Measurements from ENCODE around the gene UBE2E2. TPM values are rescaled to one million over a fixed set of nuclear protein-coding genes. Genes with fewer than 3 reads are reported as not detected.

UBE2E2 gene
- total RNA-seq, 1 experiment from 2014 or later = 38.6 TPM

DNA sequence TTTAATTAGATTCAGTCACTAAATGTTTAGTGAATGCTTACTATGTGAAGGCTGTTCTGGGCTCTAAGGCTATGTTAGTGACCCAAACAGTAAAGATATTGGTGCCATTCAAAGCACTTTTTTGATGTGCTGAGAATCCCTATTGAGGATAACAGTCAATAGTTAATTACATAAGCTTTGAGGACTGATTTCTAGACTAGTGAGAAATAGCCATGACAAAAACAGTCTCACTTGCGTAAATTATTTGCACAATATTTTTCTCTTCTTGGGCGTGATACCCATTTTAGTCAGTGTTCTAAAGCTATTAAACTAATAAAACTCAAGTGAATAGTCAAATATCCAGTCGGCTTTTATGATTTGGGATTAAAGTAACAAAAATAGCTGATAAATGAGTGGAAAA lies 74.6 kb downstream of the UBE2E2 start:
- H3K9ac ChIP-seq (ENCODE audit: extremely low read depth, insufficient read length, low read length) = no peak overlapping the region
- no peak overlapping the region for H3K4me2 ChIP-seq (ENCODE audit: insufficient read depth, insufficient read length, low read length)
- H3K4ac ChIP-seq (ENCODE audit: low read depth, low read length) = no peak overlapping the region
- no peak overlapping the region for H3K27ac Mint-ChIP-seq
- no peaks in the 10 kb centered on the region for H3K23me2 ChIP-seq (ENCODE audit: insufficient read length, low read depth, low read length, poor library complexity, severe bottlenecking)
- H3K79me1 ChIP-seq (ENCODE audit: insufficient read depth, low read depth, low read length, poor library complexity, severe bottlenecking) = no peaks in the 10 kb centered on the region
- no CpG with 5 or more reads among the region's 3 CpGs for WGBS (ENCODE audit: extremely low coverage, insufficient read length, low lambda C conversion rate)
- no peak overlapping the region for H3K14ac ChIP-seq (ENCODE audit: insufficient read depth, low read length)
- no peak overlapping the region for H2BK12ac ChIP-seq (ENCODE audit: insufficient read length, low read depth, low read length)
- H3K4me1 ChIP-seq (ENCODE audit: insufficient read depth, low read length) = no peaks in the 10 kb centered on the region; the same call in 1 of the 2 replicates
- no peak overlapping the region for H2BK120ac ChIP-seq (ENCODE audit: low read depth, low read length, poor library complexity, severe bottlenecking)
- no peaks in the 10 kb centered on the region for H3K27me3 Mint-ChIP-seq (ENCODE audit: low read depth)
- no peak overlapping the region for H2BK20ac ChIP-seq (ENCODE audit: low read depth, low read length, poor library complexity, severe bottlenecking)
- H3K4me1 Mint-ChIP-seq = peaks cover 4 to 19% of the 10 kb centered on the region in 2 experiments
- no peak overlapping the region for H2AK5ac ChIP-seq (ENCODE audit: insufficient read length, low read length)
- no peaks in the 10 kb centered on the region for H3K27me3 ChIP-seq (ENCODE audit: insufficient read depth, low read length)
- H3T11ph ChIP-seq (ENCODE audit: low read length) = no peak overlapping the region
- peaks cover 3 to 4% of the 10 kb centered on the region in 2 experiments; a peak in 3 of 5 replicates for H3K9me3 Mint-ChIP-seq
- H3K9me3 ChIP-seq (ENCODE audit: control insufficient read depth, low read depth, low read length) = no peaks in the 10 kb centered on the region
- H4K5ac ChIP-seq (ENCODE audit: insufficient read length, low read depth, low read length) = no peak overlapping the region
- no peaks in the 10 kb centered on the region; the same call in 1 of the 2 replicates for H3K79me2 ChIP-seq (ENCODE audit: insufficient read depth, low read length)
- no peak overlapping the region for H2BK15ac ChIP-seq (ENCODE audit: low read depth, low read length)
- H4K91ac ChIP-seq (ENCODE audit: insufficient read length, low read depth, low read length) = no peak overlapping the region
- no peaks in the 10 kb centered on the region for H4K20me1 ChIP-seq (ENCODE audit: control insufficient read depth, insufficient read depth, insufficient read length)
- no peak overlapping the region for H3K23ac ChIP-seq (ENCODE audit: insufficient read length, low read depth, low read length)
- no peak overlapping the region for H4K8ac ChIP-seq (replicated peaks; ENCODE audit: insufficient read length, low read depth, low read length)
- H3K56ac ChIP-seq (ENCODE audit: insufficient read length, low read depth, low read length) = no peak overlapping the region
- TF ChIP-seq CTCF (conservative IDR thresholded peaks at IDR 0.05) = no peak
- no peak overlapping the region for H2BK5ac ChIP-seq (ENCODE audit: insufficient read length, low read length)
- DNase-seq = no peak
- no peak overlapping the region for H2AFZ ChIP-seq (ENCODE audit: low read length)
- H3K27ac ChIP-seq (ENCODE audit: insufficient read length, low read depth, low read length) = no peak overlapping the region
- H3K18ac ChIP-seq (ENCODE audit: insufficient read length, low read depth, low read length) = no peak overlapping the region
- H3K4me3 Mint-ChIP-seq = no peak overlapping the region
- H3K36me3 Mint-ChIP-seq (ENCODE audit: insufficient read depth in 1 of 3, low read depth in 3 of 3) = peaks cover 3 to 4% (median 3%) of the 10 kb centered on the region in 3 experiments; a peak in 6 of 7 replicates

Data from H9 (cell line).